Natural killer cell (primary cell): ENCODE results near the gene SPTB. TPM values are rescaled to one million over a fixed set of nuclear protein-coding genes. Genes with fewer than 3 reads are reported as not detected.
A peak's percentile ranks its signal among the peaks of the same experiment; 100 is the strongest.

ENCODE experiments used
- ATAC-seq, 3 donors: fragments of 150-1000 bp in 2 of 3; fragments of 200-7000 bp in 1 of 3; cut with Tn5 transposase; 1 replicate in 1 of 3; 2 replicates in 2 of 3; pipeline ENCODE4 v1.10.0; 2021; ENCODE audit warnings: mild to moderate bottlenecking in 2 of 3, moderate library complexity in 2 of 3
- DNase-seq, 2 donors: peaks; one replicate each; pipeline versions ENCODE4 v3.0.0 to v3.0.0-alpha.2; 2013 to 2021; ENCODE audit warnings: mixed read lengths in 1 of 2
- H3K27ac ChIP-seq: one replicate; pipeline ENCODE4 v1.5.1; 2013; ENCODE audit warnings: mild to moderate bottlenecking, low read length
- H3K27me3 ChIP-seq: one replicate; pipeline ENCODE4 v1.6.1; 2013; ENCODE audit warnings: low read length; ENCODE audit not compliant: control insufficient read depth, insufficient read depth
- H3K36me3 ChIP-seq: one replicate; pipeline ENCODE4 v1.6.1; 2013; ENCODE audit warnings: low read length; ENCODE audit not compliant: control insufficient read depth, insufficient read depth
- H3K4me1 ChIP-seq: one replicate; pipeline ENCODE4 v1.6.1; 2013; ENCODE audit warnings: low read length; ENCODE audit not compliant: control insufficient read depth, insufficient read depth
- H3K4me3 ChIP-seq: one replicate; pipeline ENCODE4 v1.5.1; 2013; ENCODE audit warnings: low read length
- H3K9me3 ChIP-seq: one replicate; pipeline ENCODE4 v1.6.1; 2013; ENCODE audit warnings: low read length; ENCODE audit not compliant: control insufficient read depth, insufficient read depth
- H3K27ac Mint-ChIP-seq, 2 donors: one replicate each; pipeline ENCODE4 v1.8.0; 2022; ENCODE audit warnings: mild to moderate bottlenecking in 2 of 2, mixed read lengths in 2 of 2, moderate library complexity in 1 of 2
- H3K27me3 Mint-ChIP-seq, 2 donors: one replicate each; pipeline ENCODE4 v1.8.0; 2022; ENCODE audit warnings: low read depth in 2 of 2, mixed read lengths in 2 of 2
- H3K36me3 Mint-ChIP-seq: one replicate; pipeline ENCODE4 v1.8.0; 2022; ENCODE audit warnings: mixed read lengths
- H3K4me1 Mint-ChIP-seq, 2 donors: one replicate each; pipeline ENCODE4 v1.8.0; 2022; ENCODE audit warnings: mixed read lengths in 2 of 2
- H3K4me3 Mint-ChIP-seq: one replicate; pipeline ENCODE4 v1.8.0; 2022; ENCODE audit warnings: mild to moderate bottlenecking, moderate library complexity, mixed read lengths
- H3K9me3 Mint-ChIP-seq, 2 donors: one replicate each; pipeline ENCODE4 v1.8.0; 2022; ENCODE audit warnings: mixed read lengths in 2 of 2
- CTCF ChIP-seq: fragments of 200-600 bp; IDR thresholded peaks from one replicate; pipeline ENCODE4 v1.8.0; 2022; ENCODE audit warnings: antibody characterized with exemption
- WGBS: methylation state at CpG from one replicate; pipeline ENCODE4 v1.1.7; 2013; ENCODE audit warnings: missing lambda C conversion rate; ENCODE audit not compliant: insufficient coverage; 5-methylcytosine and 5-hydroxymethylcytosine counted together
- intact Hi-C: fragments of 100-400 bp; cut with micrococcal nuclease; formaldehyde crosslinking; loops from one replicate; pipeline ENCODE4 v1.14.2; 2022
- total RNA-seq, 4 donors: library from RNA; stranded (reverse); fragments of 120-200 nt in 1 of 4; gene quantifications; one replicate each; pipeline versions ENCODE4 v1.2.3 to v1.2.4, GENCODE V29; 2013 to 2022

SPTB gene
- total RNA-seq, 3 donors from 2014 or later (not counting 1 experiment from before 2014, with no cell fraction given) = 0.07 to 0.59 (median 0.13) TPM

GRCh38 chr14:64713677-64714076, 166.0 kb downstream of the SPTB start:
- intact Hi-C loops = loop anchor here (1.0 kb wide), 1 partner anchor 11 kb away; no protein-coding TSS in a partner anchor
- peaks cover 4% of the 10 kb centered on the region for H3K36me3 ChIP-seq
- ATAC-seq (no peak), DNase-seq (no peak)
- peak overlapping the region; percentile 76 to 86 for H3K27ac Mint-ChIP-seq
- peaks cover 95 to 98% of the 10 kb centered on the region in 2 donors for H3K4me1 Mint-ChIP-seq
- peaks cover 20% of the 10 kb centered on the region for H3K36me3 Mint-ChIP-seq
- TF ChIP-seq CTCF = no peak
- no peak overlapping the region for H3K4me3 ChIP-seq
- H3K9me3 Mint-ChIP-seq = peaks cover 0 to 3% of the 10 kb centered on the region in 2 donors
- peaks cover 75% of the 10 kb centered on the region for H3K4me1 ChIP-seq
- no peaks in the 10 kb centered on the region for H3K27me3 Mint-ChIP-seq
- no peaks in the 10 kb centered on the region for H3K9me3 ChIP-seq
- H3K4me3 Mint-ChIP-seq = peak overlapping the region; percentile 67
- no peaks in the 10 kb centered on the region for H3K27me3 ChIP-seq
- H3K27ac ChIP-seq = peak overlapping the region; percentile 55

- Histone ChIP-seq H3K4me3 (no peak overlapping the region), H3K4me1 (peaks cover 74% of the 10 kb centered on the region), H3K36me3 (no peaks in the 10 kb centered on the region), H3K27me3 (no peaks in the 10 kb centered on the region), H3K27ac (peak overlapping the region; percentile 77), H3K9me3 (no peaks in the 10 kb centered on the region)
- H3K9me3 Mint-ChIP-seq = peaks cover 0 to 3% of the 10 kb centered on the region in 2 donors
- WGBS = 79% methylated on average over 5 of the region's 5 CpGs
- peaks cover 92 to 98% of the 10 kb centered on the region in 2 donors for H3K4me1 Mint-ChIP-seq
- peaks cover 20% of the 10 kb centered on the region for H3K36me3 Mint-ChIP-seq
- peak overlapping the region; percentile 76 to 86 for H3K27ac Mint-ChIP-seq
- ATAC-seq = no peak
- H3K4me3 Mint-ChIP-seq = peak overlapping the region; percentile 87
- H3K27me3 Mint-ChIP-seq = no peaks in the 10 kb centered on the region
- intact Hi-C loops = no loop called here
- no peak for TF ChIP-seq CTCF
- no peak for DNase-seq
Measured at GRCh38 chr14:64711039-64711438, 168.7 kb downstream of the SPTB start.

GRCh38 chr14:64709126-64709525, 170.6 kb downstream of the SPTB start:
- Mint-ChIP-seq H3K27me3 (no peaks in the 10 kb centered on the region), H3K36me3 (peaks cover 15% of the 10 kb centered on the region), H3K4me1 (peaks cover 82 to 84% of the 10 kb centered on the region in 2 donors), H3K4me3 (peak overlapping the region; percentile 87), H3K9me3 (peaks cover 0 to 3% of the 10 kb centered on the region in 2 donors), H3K27ac (peak overlapping the region; percentile 76 to 86)
- ATAC-seq (no peak), DNase-seq (no peak)
- intact Hi-C loops = loop anchor here (1.0 to 10.0 kb wide), 2 partner anchors 8 to 204 kb away; partner anchors contain the start of genes ZBTB1 and ZBTB25
- Histone ChIP-seq H3K36me3 (no peaks in the 10 kb centered on the region), H3K27me3 (no peaks in the 10 kb centered on the region), H3K9me3 (no peaks in the 10 kb centered on the region), H3K4me1 (peaks cover 66% of the 10 kb centered on the region), H3K4me3 (peak overlapping the region; percentile 19), H3K27ac (peak overlapping the region; percentile 77)
- 58% methylated on average over 5 of the region's 5 CpGs for WGBS
- no peak for TF ChIP-seq CTCF
